Parathyroid adenoma (tissue), 2 donors: ENCODE measurements around the gene WNK2.

Source experiments
- H2AFZ ChIP-seq: fragments of 300-600 bp; sonication (generic); one replicate; pipeline ENCODE4 v1.7.0; 2017; ENCODE audit warnings: antibody characterized with exemption, mild to moderate bottlenecking
- H3K27ac ChIP-seq: fragments of 300-600 bp; sonication (generic); one replicate; pipeline ENCODE4 v1.7.0; 2017
- H3K27me3 ChIP-seq: fragments of 300-600 bp; sonication (generic); one replicate; pipeline ENCODE4 v1.7.0; 2017; ENCODE audit warnings: low read length; ENCODE audit not compliant: control insufficient read depth, insufficient read depth
- H3K36me3 ChIP-seq: fragments of 300-600 bp; sonication (generic); one replicate; pipeline ENCODE4 v1.7.0; 2017; ENCODE audit warnings: low read length; ENCODE audit not compliant: control insufficient read depth, insufficient read depth
- H3K4me1 ChIP-seq: fragments of 300-600 bp; sonication (generic); one replicate; pipeline ENCODE4 v1.7.0; 2017; ENCODE audit warnings: control low read depth
- H3K4me2 ChIP-seq: fragments of 300-600 bp; sonication (generic); one replicate; pipeline ENCODE4 v1.7.0; 2017; ENCODE audit warnings: low read length
- H3K4me3 ChIP-seq: fragments of 300-600 bp; sonication (generic); one replicate; pipeline ENCODE4 v1.7.0; 2017; ENCODE audit warnings: low read depth, low read length
- H3K79me2 ChIP-seq: fragments of 300-600 bp; sonication (generic); one replicate; pipeline ENCODE4 v1.7.0; 2017; ENCODE audit warnings: control low read depth
- H3K9ac ChIP-seq: fragments of 300-600 bp; sonication (generic); one replicate; pipeline ENCODE4 v1.7.0; 2017; ENCODE audit warnings: mild to moderate bottlenecking
- H3K9me3 ChIP-seq: fragments of 300-600 bp; sonication (generic); one replicate; pipeline ENCODE4 v1.7.0; 2017; ENCODE audit warnings: low read length; ENCODE audit not compliant: control insufficient read depth
- TF ChIP-seq, protein P1 (sequence below): fragments of 300-600 bp; sonication (generic); IDR thresholded peaks from one replicate; pipeline ENCODE4 v1.7.0; 2017; ENCODE audit warnings: antibody characterized with exemption, mild to moderate bottlenecking
- donor health status: primary hyperparathyroidism.

WNK2 gene

DNA sequence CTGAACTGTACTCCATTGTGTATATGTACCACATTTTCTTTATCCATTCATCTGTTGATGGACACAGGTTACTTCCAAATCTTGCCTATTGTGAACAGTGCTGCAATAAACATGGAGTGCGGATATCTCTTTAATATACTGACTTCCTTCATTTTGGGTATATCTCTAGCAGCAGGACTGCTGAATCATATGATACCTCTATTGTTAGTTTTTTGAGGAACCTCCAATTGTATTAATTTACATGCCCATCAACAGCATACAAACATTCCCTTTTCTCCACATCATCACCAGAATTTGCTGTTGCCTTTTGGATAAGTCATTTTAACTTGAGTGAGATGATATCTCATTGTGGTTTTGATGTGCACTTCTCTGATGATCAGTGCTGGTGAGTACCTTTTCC, 185.7 kb downstream of the WNK2 start:
- Histone ChIP-seq H3K9ac (no peak overlapping the region), H3K4me1 (no peaks in the 10 kb centered on the region), H3K4me2 (no peak overlapping the region), H3K27me3 (no peaks in the 10 kb centered on the region), H2AFZ (no peak overlapping the region), H3K27ac (no peak overlapping the region), H3K4me3 (no peak overlapping the region), H3K9me3 (no peaks in the 10 kb centered on the region), H3K79me2 (no peaks in the 10 kb centered on the region), H3K36me3 (no peaks in the 10 kb centered on the region)
- TF ChIP-seq, protein P1, sequence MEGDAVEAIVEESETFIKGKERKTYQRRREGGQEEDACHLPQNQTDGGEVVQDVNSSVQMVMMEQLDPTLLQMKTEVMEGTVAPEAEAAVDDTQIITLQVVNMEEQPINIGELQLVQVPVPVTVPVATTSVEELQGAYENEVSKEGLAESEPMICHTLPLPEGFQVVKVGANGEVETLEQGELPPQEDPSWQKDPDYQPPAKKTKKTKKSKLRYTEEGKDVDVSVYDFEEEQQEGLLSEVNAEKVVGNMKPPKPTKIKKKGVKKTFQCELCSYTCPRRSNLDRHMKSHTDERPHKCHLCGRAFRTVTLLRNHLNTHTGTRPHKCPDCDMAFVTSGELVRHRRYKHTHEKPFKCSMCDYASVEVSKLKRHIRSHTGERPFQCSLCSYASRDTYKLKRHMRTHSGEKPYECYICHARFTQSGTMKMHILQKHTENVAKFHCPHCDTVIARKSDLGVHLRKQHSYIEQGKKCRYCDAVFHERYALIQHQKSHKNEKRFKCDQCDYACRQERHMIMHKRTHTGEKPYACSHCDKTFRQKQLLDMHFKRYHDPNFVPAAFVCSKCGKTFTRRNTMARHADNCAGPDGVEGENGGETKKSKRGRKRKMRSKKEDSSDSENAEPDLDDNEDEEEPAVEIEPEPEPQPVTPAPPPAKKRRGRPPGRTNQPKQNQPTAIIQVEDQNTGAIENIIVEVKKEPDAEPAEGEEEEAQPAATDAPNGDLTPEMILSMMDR, result no peak
